ENCODE data around the gene MAPK10. TPM values are rescaled to one million over a fixed set of nuclear protein-coding genes. Genes with fewer than 3 reads are reported as not detected.

The MAPK10 gene
- total and polyA plus RNA-seq, 2 donors (not counting 3 experiments of a cell fraction or from before 2014, with no cell fraction given): 0.17 TPM; not detected in 1

GRCh38 chr4:86011117-86011516 is 348.7 kb downstream of the MAPK10 start:
- H3K27ac ChIP-seq (ENCODE audit: insufficient read depth, low read depth, low read length): no peak overlapping the region
- BruUV-seq (replicated peaks): no TSS peak

More at GRCh38 chr4:86011117-86011516, 348.7 kb downstream of the MAPK10 start:
- H4K20me1 ChIP-seq (replicated peaks; ENCODE audit: control insufficient read depth, extremely low read depth, insufficient read depth, low read length): no peaks in the 10 kb centered on the region
- H3K36me3 ChIP-seq (ENCODE audit: control insufficient read depth in 2 of 2, extremely low read depth in 1 of 2, insufficient read depth in 2 of 2, low read length in 2 of 2): no peaks in the 10 kb centered on the region
- no peak overlapping the region for H3K4me3 ChIP-seq (replicated peaks in 1 of 3; ENCODE audit: insufficient read depth in 1 of 3, low read depth in 1 of 3, low read length in 3 of 3)
- no peaks in the 10 kb centered on the region for H3K79me2 ChIP-seq (ENCODE audit: control insufficient read depth, insufficient read depth, low read length)
- no peak overlapping the region for H3K9ac ChIP-seq (replicated peaks; ENCODE audit: extremely low read depth, insufficient read depth, low read length)
- no peaks in the 10 kb centered on the region for H3K9me1 ChIP-seq (replicated peaks; ENCODE audit: control insufficient read depth, extremely low read depth, insufficient read depth, low read length)
- TF ChIP-seq MAX (IDR thresholded peaks at IDR 0.05; ENCODE audit: insufficient read depth, insufficient read length) (no peak), JUN (IDR thresholded peaks at IDR 0.05; ENCODE audit: borderline replicate concordance, insufficient read depth, insufficient read length, low read depth) (no peak), POLR2A (IDR thresholded peaks at IDR 0.05; ENCODE audit: low read depth, low read length) (peak; percentile 16), POLR2AphosphoS5 (IDR thresholded peaks at IDR 0.05; ENCODE audit: insufficient read depth, low read depth, low read length) (peak; percentile 38), MYC (IDR thresholded peaks at IDR 0.05; ENCODE audit: low read depth, low read length) (no peak)
- TF ChIP-seq, protein P1, sequence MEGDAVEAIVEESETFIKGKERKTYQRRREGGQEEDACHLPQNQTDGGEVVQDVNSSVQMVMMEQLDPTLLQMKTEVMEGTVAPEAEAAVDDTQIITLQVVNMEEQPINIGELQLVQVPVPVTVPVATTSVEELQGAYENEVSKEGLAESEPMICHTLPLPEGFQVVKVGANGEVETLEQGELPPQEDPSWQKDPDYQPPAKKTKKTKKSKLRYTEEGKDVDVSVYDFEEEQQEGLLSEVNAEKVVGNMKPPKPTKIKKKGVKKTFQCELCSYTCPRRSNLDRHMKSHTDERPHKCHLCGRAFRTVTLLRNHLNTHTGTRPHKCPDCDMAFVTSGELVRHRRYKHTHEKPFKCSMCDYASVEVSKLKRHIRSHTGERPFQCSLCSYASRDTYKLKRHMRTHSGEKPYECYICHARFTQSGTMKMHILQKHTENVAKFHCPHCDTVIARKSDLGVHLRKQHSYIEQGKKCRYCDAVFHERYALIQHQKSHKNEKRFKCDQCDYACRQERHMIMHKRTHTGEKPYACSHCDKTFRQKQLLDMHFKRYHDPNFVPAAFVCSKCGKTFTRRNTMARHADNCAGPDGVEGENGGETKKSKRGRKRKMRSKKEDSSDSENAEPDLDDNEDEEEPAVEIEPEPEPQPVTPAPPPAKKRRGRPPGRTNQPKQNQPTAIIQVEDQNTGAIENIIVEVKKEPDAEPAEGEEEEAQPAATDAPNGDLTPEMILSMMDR (IDR thresholded peaks at IDR 0.05; ENCODE audit: extremely low read depth in 1 of 2, insufficient read depth in 1 of 2, low read depth in 1 of 2, low read length in 2 of 2): no peak
- FAIRE-seq: peak; percentile 55
- intact Hi-C loops (cut with micrococcal nuclease): no loop called here
- no peaks in the 10 kb centered on the region for H3K4me1 ChIP-seq (ENCODE audit: control insufficient read depth, extremely low read depth, insufficient read depth, low read length)
- ChIA-PET CTCF (no interaction called here), POLR2A (no interaction called here)
- DNase-seq (ENCODE audit: low read depth, low spot score): peak; percentile 85
- dilution Hi-C loops (cut with MboI; ENCODE audit: extremely low pct_ligation_motif_present, low sequenced_read_pairs): no loop called here
- H3K27me3 ChIP-seq (ENCODE audit: control insufficient read depth in 2 of 2, insufficient read depth in 2 of 2, low read length in 2 of 2): no peaks in the 10 kb centered on the region
- no peak overlapping the region for H3K4me2 ChIP-seq (ENCODE audit: insufficient read depth, low read length)
- no peaks in the 10 kb centered on the region for H3K9me3 ChIP-seq (replicated peaks; ENCODE audit: control insufficient read depth, insufficient read depth, low read length)
- H2AFZ ChIP-seq (ENCODE audit: low read depth, low read length): no peak overlapping the region

Data from endothelial cell of umbilical vein (primary cell).